Fibroblast of pulmonary artery (primary cell): Measurements from ENCODE around the gene AXIN1.

Experiments used
- DNase-seq: peaks from one replicate; pipeline ENCODE4 v3.0.0-alpha.2; 2010; ENCODE audit warnings: low read depth
- H3K4me3 ChIP-seq: replicated peaks from 2 replicates; pipeline ENCODE4 v1.5.1; 2011; ENCODE audit warnings: low read depth, mild to moderate bottlenecking, control low read depth, low read length, moderate library complexity
- CTCF ChIP-seq: IDR thresholded peaks from 2 replicates; pipeline ENCODE4 v1.5.1; 2011; ENCODE audit warnings: mild to moderate bottlenecking, control low read depth, low read length, inconsistent platforms; ENCODE audit errors: missing control alignments

Gene AXIN1

GRCh38 chr16:265002-265529 lies 87.5 kb downstream of the AXIN1 start:
- DNase-seq = no peak
- TF ChIP-seq CTCF = no peak
- no peak overlapping the region for H3K4me3 ChIP-seq

- TF ChIP-seq CTCF = no peak
- H3K4me3 ChIP-seq = no peak overlapping the region
- no peak for DNase-seq
These were observed 88.0 kb downstream of the AXIN1 start for GRCh38 chr16:264440-264951.

- no peak for DNase-seq
- H3K4me3 ChIP-seq = no peak overlapping the region
- TF ChIP-seq CTCF = no peak
These were observed 88.6 kb downstream of the AXIN1 start for GRCh38 chr16:263944-264343.

GRCh38 chr16:263182-263774 lies 89.2 kb downstream of the AXIN1 start:
- TF ChIP-seq CTCF = no peak
- H3K4me3 ChIP-seq = no peak overlapping the region
- DNase-seq = no peak

GRCh38 chr16:262121-262745 lies 90.3 kb downstream of the AXIN1 start:
- H3K4me3 ChIP-seq = no peak overlapping the region
- TF ChIP-seq CTCF = no peak
- no peak for DNase-seq

GRCh38 chr16:261031-261691 lies 91.4 kb downstream of the AXIN1 start:
- DNase-seq = no peak
- no peak overlapping the region for H3K4me3 ChIP-seq
- TF ChIP-seq CTCF = no peak
